Measurements from ENCODE around the gene DTNA. TPM values are rescaled to one million over a fixed set of nuclear protein-coding genes. Genes with fewer than 3 reads are reported as not detected.

Gene DTNA
- total RNA-seq, 5 donors from 2014 or later (not counting 1 experiment from before 2014, with no cell fraction given) = 0.18 TPM; not detected in 4

GRCh38 chr18:34834897-34835296, 124.8 kb downstream of the DTNA start:
- Mint-ChIP-seq H3K4me1 (no peaks in the 10 kb centered on the region), H3K9me3 (no peaks in the 10 kb centered on the region), H3K27ac (no peak overlapping the region), H3K4me3 (no peak overlapping the region), H3K27me3 (peaks cover 0 to 3% of the 10 kb centered on the region in 2 donors), H3K36me3 (no peaks in the 10 kb centered on the region)
- Histone ChIP-seq H3K27me3 (replicated peaks in 1 of 2; ENCODE audit: control insufficient read depth in 2 of 2, extremely low read depth in 1 of 2, insufficient read depth in 2 of 2, low read length in 1 of 2) (no peaks in the 10 kb centered on the region), H3K36me3 (ENCODE audit: control insufficient read depth in 2 of 2, extremely low read depth in 1 of 2, insufficient read depth in 1 of 2, low read length in 1 of 2) (no peaks in the 10 kb centered on the region), H3K27ac (ENCODE audit: low read length) (no peak overlapping the region), H3K4me3 (ENCODE audit: control insufficient read depth in 1 of 2, extremely low read depth in 1 of 2, low read length in 1 of 2) (no peak overlapping the region), H3K4me1 (ENCODE audit: control insufficient read depth in 1 of 2, extremely low read depth in 1 of 2, insufficient read depth in 2 of 2, low read length in 2 of 2) (no peaks in the 10 kb centered on the region), H3K9me3 (no peaks in the 10 kb centered on the region)
- CTCF ChIA-PET = no interaction called here
- DNase-seq (no peak), ATAC-seq (replicated peaks in 1 of 4) (no peak)
- WGBS (ENCODE audit: insufficient coverage) = no CpG with 5 or more reads among the region's 2 CpGs
- POLR2A ChIA-PET = no interaction called here

- Histone ChIP-seq H3K27ac (ENCODE audit: low read length) (no peak overlapping the region), H3K9me3 (no peaks in the 10 kb centered on the region), H3K36me3 (ENCODE audit: control insufficient read depth in 2 of 2, extremely low read depth in 1 of 2, insufficient read depth in 1 of 2, low read length in 1 of 2) (no peaks in the 10 kb centered on the region), H3K27me3 (replicated peaks in 1 of 2; ENCODE audit: control insufficient read depth in 2 of 2, extremely low read depth in 1 of 2, insufficient read depth in 2 of 2, low read length in 1 of 2) (no peaks in the 10 kb centered on the region), H3K4me3 (ENCODE audit: control insufficient read depth in 1 of 2, extremely low read depth in 1 of 2, low read length in 1 of 2) (no peak overlapping the region), H3K4me1 (ENCODE audit: control insufficient read depth in 1 of 2, extremely low read depth in 1 of 2, insufficient read depth in 2 of 2, low read length in 2 of 2) (no peaks in the 10 kb centered on the region)
- POLR2A ChIA-PET = no interaction called here
- CTCF ChIA-PET = no interaction called here
- WGBS (ENCODE audit: insufficient coverage) = 60% methylated on average over 1 of the region's 3 CpGs
- DNase-seq (no peak), ATAC-seq (replicated peaks in 1 of 4) (no peak)
- no peaks in the 10 kb centered on the region for H3K9me3 Mint-ChIP-seq
- no peak overlapping the region for H3K4me3 Mint-ChIP-seq
- H3K27ac Mint-ChIP-seq = no peak overlapping the region
- no peaks in the 10 kb centered on the region for H3K36me3 Mint-ChIP-seq
- peaks cover 0 to 3% of the 10 kb centered on the region in 2 donors for H3K27me3 Mint-ChIP-seq
- H3K4me1 Mint-ChIP-seq = no peaks in the 10 kb centered on the region
These were observed 125.4 kb downstream of the DTNA start for GRCh38 chr18:34835466-34835865.

GRCh38 chr18:34837769-34838272, 127.7 kb downstream of the DTNA start:
- no peaks in the 10 kb centered on the region for H3K4me1 ChIP-seq (ENCODE audit: control insufficient read depth in 1 of 2, extremely low read depth in 1 of 2, insufficient read depth in 2 of 2, low read length in 2 of 2)
- Mint-ChIP-seq H3K27ac (no peak overlapping the region), H3K27me3 (peaks cover 4 to 9% of the 10 kb centered on the region in 2 donors), H3K4me1 (no peaks in the 10 kb centered on the region), H3K4me3 (no peak overlapping the region), H3K36me3 (no peaks in the 10 kb centered on the region), H3K9me3 (no peaks in the 10 kb centered on the region)
- no peak overlapping the region for H3K27ac ChIP-seq (ENCODE audit: low read length)
- no peaks in the 10 kb centered on the region for H3K36me3 ChIP-seq (ENCODE audit: control insufficient read depth in 2 of 2, extremely low read depth in 1 of 2, insufficient read depth in 1 of 2, low read length in 1 of 2)
- DNase-seq (no peak), ATAC-seq (replicated peaks in 1 of 4) (no peak)
- no peaks in the 10 kb centered on the region for H3K9me3 ChIP-seq
- H3K27me3 ChIP-seq (replicated peaks in 1 of 2; ENCODE audit: control insufficient read depth in 2 of 2, extremely low read depth in 1 of 2, insufficient read depth in 2 of 2, low read length in 1 of 2) = no peaks in the 10 kb centered on the region
- no peak overlapping the region for H3K4me3 ChIP-seq (ENCODE audit: control insufficient read depth in 1 of 2, extremely low read depth in 1 of 2, low read length in 1 of 2)
- no CpG with 5 or more reads among the region's 3 CpGs for WGBS (ENCODE audit: insufficient coverage)
- ChIA-PET POLR2A (no interaction called here), CTCF (no interaction called here)

GRCh38 chr18:34838669-34839068, 128.6 kb downstream of the DTNA start:
- no peaks in the 10 kb centered on the region for H3K9me3 ChIP-seq
- no peaks in the 10 kb centered on the region for H3K27me3 ChIP-seq (replicated peaks in 1 of 2; ENCODE audit: control insufficient read depth in 2 of 2, extremely low read depth in 1 of 2, insufficient read depth in 2 of 2, low read length in 1 of 2)
- ChIA-PET POLR2A (no interaction called here), CTCF (no interaction called here)
- no peak overlapping the region for H3K4me3 ChIP-seq (ENCODE audit: control insufficient read depth in 1 of 2, extremely low read depth in 1 of 2, low read length in 1 of 2)
- 89% methylated on average over 3 of the region's 5 CpGs for WGBS (ENCODE audit: insufficient coverage)
- DNase-seq = no peak
- H3K27me3 Mint-ChIP-seq = peaks cover 4 to 9% of the 10 kb centered on the region in 2 donors
- H3K9me3 Mint-ChIP-seq = no peaks in the 10 kb centered on the region
- H3K4me1 Mint-ChIP-seq = no peaks in the 10 kb centered on the region
- H3K36me3 ChIP-seq (ENCODE audit: control insufficient read depth in 2 of 2, extremely low read depth in 1 of 2, insufficient read depth in 1 of 2, low read length in 1 of 2) = no peaks in the 10 kb centered on the region
- ATAC-seq (replicated peaks in 1 of 4) = no peak
- H3K36me3 Mint-ChIP-seq = no peaks in the 10 kb centered on the region
- no peak overlapping the region for H3K27ac ChIP-seq (ENCODE audit: low read length)
- H3K27ac Mint-ChIP-seq = no peak overlapping the region
- H3K4me1 ChIP-seq (ENCODE audit: control insufficient read depth in 1 of 2, extremely low read depth in 1 of 2, insufficient read depth in 2 of 2, low read length in 2 of 2) = no peaks in the 10 kb centered on the region
- no peak overlapping the region for H3K4me3 Mint-ChIP-seq

GRCh38 chr18:34840256-34840826, 130.2 kb downstream of the DTNA start:
- Histone ChIP-seq H3K27ac (ENCODE audit: low read length) (no peak overlapping the region), H3K4me3 (ENCODE audit: control insufficient read depth in 1 of 2, extremely low read depth in 1 of 2, low read length in 1 of 2) (no peak overlapping the region), H3K9me3 (no peaks in the 10 kb centered on the region), H3K27me3 (replicated peaks in 1 of 2; ENCODE audit: control insufficient read depth in 2 of 2, extremely low read depth in 1 of 2, insufficient read depth in 2 of 2, low read length in 1 of 2) (no peaks in the 10 kb centered on the region), H3K4me1 (ENCODE audit: control insufficient read depth in 1 of 2, extremely low read depth in 1 of 2, insufficient read depth in 2 of 2, low read length in 2 of 2) (no peaks in the 10 kb centered on the region), H3K36me3 (ENCODE audit: control insufficient read depth in 2 of 2, extremely low read depth in 1 of 2, insufficient read depth in 1 of 2, low read length in 1 of 2) (no peaks in the 10 kb centered on the region)
- no peak overlapping the region for H3K27ac Mint-ChIP-seq
- DNase-seq (no peak), ATAC-seq (replicated peaks in 1 of 4) (no peak)
- H3K36me3 Mint-ChIP-seq = no peaks in the 10 kb centered on the region
- no peaks in the 10 kb centered on the region for H3K4me1 Mint-ChIP-seq
- ChIA-PET POLR2A (interaction anchor here in 1 of 2 donors (0.6 kb wide), 1 partner anchor 63 kb away, joined by 3 read pairs; no protein-coding TSS in a partner anchor), CTCF (no interaction called here)
- H3K9me3 Mint-ChIP-seq = no peaks in the 10 kb centered on the region
- WGBS (ENCODE audit: insufficient coverage) = no CpG with 5 or more reads among the region's 2 CpGs
- H3K4me3 Mint-ChIP-seq = no peak overlapping the region
- peaks cover 4 to 9% of the 10 kb centered on the region in 2 donors for H3K27me3 Mint-ChIP-seq

GRCh38 chr18:34841891-34842290, 131.8 kb downstream of the DTNA start:
- H3K9me3 Mint-ChIP-seq = no peaks in the 10 kb centered on the region
- Histone ChIP-seq H3K36me3 (ENCODE audit: control insufficient read depth in 2 of 2, extremely low read depth in 1 of 2, insufficient read depth in 1 of 2, low read length in 1 of 2) (no peaks in the 10 kb centered on the region), H3K9me3 (no peaks in the 10 kb centered on the region), H3K27ac (ENCODE audit: low read length) (no peak overlapping the region), H3K27me3 (replicated peaks in 1 of 2; ENCODE audit: control insufficient read depth in 2 of 2, extremely low read depth in 1 of 2, insufficient read depth in 2 of 2, low read length in 1 of 2) (no peaks in the 10 kb centered on the region), H3K4me3 (ENCODE audit: control insufficient read depth in 1 of 2, extremely low read depth in 1 of 2, low read length in 1 of 2) (no peak overlapping the region), H3K4me1 (ENCODE audit: control insufficient read depth in 1 of 2, extremely low read depth in 1 of 2, insufficient read depth in 2 of 2, low read length in 2 of 2) (no peaks in the 10 kb centered on the region)
- no peaks in the 10 kb centered on the region for H3K36me3 Mint-ChIP-seq
- H3K4me3 Mint-ChIP-seq = no peak overlapping the region
- ChIA-PET POLR2A (no interaction called here), CTCF (interaction anchor here in 1 of 2 donors (0.8 kb wide), 1 partner anchor 18 kb away, joined by 3 read pairs; no protein-coding TSS in a partner anchor)
- no peak overlapping the region for H3K27ac Mint-ChIP-seq
- ATAC-seq (replicated peaks in 1 of 4) (no peak), DNase-seq (no peak)
- peaks cover 4 to 12% of the 10 kb centered on the region in 2 donors for H3K27me3 Mint-ChIP-seq
- H3K4me1 Mint-ChIP-seq = no peaks in the 10 kb centered on the region

GRCh38 chr18:34844072-34844471, 134.0 kb downstream of the DTNA start:
- Mint-ChIP-seq H3K36me3 (no peaks in the 10 kb centered on the region), H3K27ac (no peak overlapping the region), H3K4me3 (no peak overlapping the region), H3K9me3 (no peaks in the 10 kb centered on the region), H3K27me3 (peaks cover 6 to 21% of the 10 kb centered on the region in 2 donors), H3K4me1 (no peaks in the 10 kb centered on the region)
- whole genome bisulfite sequencing (ENCODE audit: insufficient coverage) = 100% methylated on average over 1 of the region's 1 CpG
- POLR2A ChIA-PET = no interaction called here
- H3K27ac ChIP-seq (ENCODE audit: low read length) = no peak overlapping the region
- ATAC-seq (replicated peaks in 1 of 4) (no peak), DNase-seq (no peak)
- H3K27me3 ChIP-seq (replicated peaks in 1 of 2; ENCODE audit: control insufficient read depth in 2 of 2, extremely low read depth in 1 of 2, insufficient read depth in 2 of 2, low read length in 1 of 2) = no peaks in the 10 kb centered on the region
- CTCF ChIA-PET = interaction anchor here in 1 of 2 donors (0.5 to 0.6 kb wide), 2 partner anchors 23 to 119 kb away, joined by 3 read pairs; no protein-coding TSS in a partner anchor
- H3K9me3 ChIP-seq = no peaks in the 10 kb centered on the region
- H3K4me1 ChIP-seq (ENCODE audit: control insufficient read depth in 1 of 2, extremely low read depth in 1 of 2, insufficient read depth in 2 of 2, low read length in 2 of 2) = no peaks in the 10 kb centered on the region
- no peaks in the 10 kb centered on the region for H3K36me3 ChIP-seq (ENCODE audit: control insufficient read depth in 2 of 2, extremely low read depth in 1 of 2, insufficient read depth in 1 of 2, low read length in 1 of 2)
- H3K4me3 ChIP-seq (ENCODE audit: control insufficient read depth in 1 of 2, extremely low read depth in 1 of 2, low read length in 1 of 2) = no peak overlapping the region

Data from T-cell (primary cell).